Activated effector memory CD4-positive, alpha-beta T cell treated with anti-CD3 and anti-CD28 coated beads, Interleukin-2, amount 50 U/mL, for 16 hours (primary cell): Measurements from ENCODE around the gene BBS9.
"Not testable (repeated sequence)": the region's sequence is repeated elsewhere in the genome, so short reads cannot be mapped to it uniquely, and the experiment has no call there.

Experiments
- DNase-seq: peaks from one replicate; pipeline ENCODE4 v3.0.0-alpha.2; 2020

BBS9 gene

GRCh38 chr7:33503736-33504135, 374.4 kb downstream of the BBS9 start:
- no peak for DNase-seq

GRCh38 chr7:33504266-33504665, 374.9 kb downstream of the BBS9 start:
- no peak for DNase-seq

DNA sequence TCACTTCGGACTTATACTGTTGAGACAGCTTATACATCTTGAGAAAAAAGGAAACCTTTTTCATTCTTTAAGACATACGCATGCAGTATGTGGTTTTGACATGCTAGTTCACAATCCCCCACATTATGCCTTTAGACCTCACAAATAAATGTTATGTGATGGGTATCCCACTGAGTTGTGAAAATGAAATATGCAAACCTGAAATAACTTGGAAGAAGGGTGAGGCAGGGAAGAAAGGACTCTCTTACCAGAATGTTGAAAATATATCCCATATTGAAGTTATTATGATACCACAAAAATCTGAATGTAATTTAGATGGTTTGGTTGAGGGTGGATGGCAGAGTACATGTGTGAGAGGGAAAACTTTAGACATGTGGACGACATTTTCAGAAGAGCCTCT, 379.8 kb downstream of the BBS9 start:
- no peak for DNase-seq

DNA sequence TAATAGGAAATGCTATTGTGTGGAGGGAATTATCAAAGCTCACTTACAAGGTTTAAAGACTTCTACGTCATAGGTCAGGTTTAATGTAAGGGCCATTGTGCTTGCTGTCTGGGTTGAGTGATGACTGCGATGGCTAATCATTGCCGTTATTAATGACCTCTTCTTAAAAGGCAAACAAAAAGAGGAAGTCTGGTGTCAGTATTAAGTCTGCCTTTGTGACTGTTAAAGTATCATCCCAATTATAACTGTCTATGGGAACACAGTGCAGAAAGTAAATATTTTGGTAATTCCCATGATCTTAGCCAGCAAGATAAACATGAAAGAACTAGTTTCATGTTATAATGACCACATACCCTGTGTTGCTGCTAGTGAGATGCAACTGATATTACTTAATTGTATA, 382.4 kb downstream of the BBS9 start:
- no peak for DNase-seq

- no peak for DNase-seq
Observed at GRCh38 chr7:33516568-33516967, 387.2 kb downstream of the BBS9 start.

GRCh38 chr7:33517191-33517590, 387.8 kb downstream of the BBS9 start:
- DNase-seq = no peak

DNA sequence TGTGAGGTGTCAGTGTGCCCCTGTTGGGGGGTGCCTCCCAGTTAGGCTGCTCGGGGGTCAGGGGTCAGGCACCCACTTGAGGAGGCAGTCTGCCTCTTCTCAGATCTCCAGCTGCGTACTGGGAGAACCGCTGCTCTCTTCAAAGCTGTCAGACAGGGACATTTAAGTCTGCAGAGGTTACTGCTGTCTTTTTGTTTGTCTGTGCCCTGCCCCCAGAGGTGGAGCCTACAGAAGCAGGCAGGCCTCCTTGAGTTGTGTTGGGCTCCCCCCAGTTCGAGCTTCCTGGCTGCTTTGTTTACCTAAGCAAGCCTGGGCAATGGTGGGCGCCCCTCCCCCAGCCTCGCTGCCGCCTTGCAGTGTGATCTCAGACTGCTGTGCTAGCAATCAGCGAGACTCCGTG, 397.6 kb downstream of the BBS9 start:
- DNase-seq = not testable (repeated sequence)

GRCh38 chr7:33527613-33528012, 398.2 kb downstream of the BBS9 start:
- DNase-seq = not testable (repeated sequence)

DNA sequence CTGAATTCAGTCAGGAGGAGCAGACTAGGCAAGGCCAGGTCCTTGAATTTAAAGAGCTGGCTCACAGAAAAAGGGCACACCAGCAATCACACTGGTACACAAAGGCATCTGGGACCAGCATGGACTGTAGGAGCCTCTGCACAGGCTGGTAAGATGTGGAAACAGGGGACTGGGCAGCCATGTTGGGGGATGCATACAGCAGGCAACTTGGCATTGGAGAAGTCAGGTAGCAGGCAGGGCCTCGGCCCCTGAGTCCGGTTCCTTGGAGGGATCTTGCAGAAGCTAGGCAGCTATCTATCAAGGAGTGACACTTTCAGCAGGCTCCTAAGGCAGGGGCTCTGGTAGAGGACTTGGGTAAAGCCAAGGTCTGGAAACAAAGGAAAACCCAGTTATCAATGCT, 399.7 kb downstream of the BBS9 start:
- DNase-seq = no peak

GRCh38 chr7:33530664-33531063, 401.3 kb downstream of the BBS9 start:
- no peak for DNase-seq

DNA sequence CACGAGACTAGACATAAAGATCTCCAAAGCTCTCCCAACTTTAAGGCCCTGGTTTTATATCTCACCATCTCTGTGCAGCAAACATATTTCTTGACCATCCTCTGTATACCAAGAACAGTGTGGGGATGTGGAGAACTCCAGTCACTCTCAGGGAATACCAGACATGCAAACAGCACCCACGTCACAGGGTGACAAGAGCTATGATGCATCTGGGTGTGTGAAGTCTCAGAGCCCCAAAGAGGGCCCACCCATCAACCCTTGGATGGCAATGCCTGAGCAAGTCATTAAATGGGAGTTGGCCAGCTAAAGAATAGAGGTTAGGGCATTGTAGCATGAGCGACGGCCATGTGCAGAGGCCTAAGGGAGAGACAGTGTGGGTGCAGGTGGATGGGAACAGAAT, 402.5 kb downstream of the BBS9 start:
- no peak for DNase-seq

- DNase-seq = no peak
Observed at GRCh38 chr7:33534833-33535232, 405.5 kb downstream of the BBS9 start.

DNA sequence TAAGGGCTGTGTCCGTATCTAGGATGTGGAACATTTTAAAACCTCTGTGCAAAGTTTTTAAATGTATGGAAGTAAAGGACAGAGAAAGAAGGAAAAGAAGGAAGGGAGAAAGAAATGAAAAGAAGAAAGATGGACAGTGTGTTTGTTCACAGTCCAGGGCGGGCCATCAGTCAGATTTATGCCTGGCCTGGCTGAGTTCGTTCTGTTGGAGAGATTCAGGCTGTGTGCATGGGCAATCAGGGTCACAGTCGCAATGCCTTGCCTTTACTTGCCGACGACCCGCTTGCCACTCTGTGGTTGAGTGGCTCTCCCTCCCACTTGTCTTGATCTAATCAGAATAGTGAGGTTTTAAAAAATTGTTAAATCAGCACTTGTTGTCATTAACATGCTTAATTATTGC, 406.6 kb downstream of the BBS9 start:
- no peak for DNase-seq

DNA sequence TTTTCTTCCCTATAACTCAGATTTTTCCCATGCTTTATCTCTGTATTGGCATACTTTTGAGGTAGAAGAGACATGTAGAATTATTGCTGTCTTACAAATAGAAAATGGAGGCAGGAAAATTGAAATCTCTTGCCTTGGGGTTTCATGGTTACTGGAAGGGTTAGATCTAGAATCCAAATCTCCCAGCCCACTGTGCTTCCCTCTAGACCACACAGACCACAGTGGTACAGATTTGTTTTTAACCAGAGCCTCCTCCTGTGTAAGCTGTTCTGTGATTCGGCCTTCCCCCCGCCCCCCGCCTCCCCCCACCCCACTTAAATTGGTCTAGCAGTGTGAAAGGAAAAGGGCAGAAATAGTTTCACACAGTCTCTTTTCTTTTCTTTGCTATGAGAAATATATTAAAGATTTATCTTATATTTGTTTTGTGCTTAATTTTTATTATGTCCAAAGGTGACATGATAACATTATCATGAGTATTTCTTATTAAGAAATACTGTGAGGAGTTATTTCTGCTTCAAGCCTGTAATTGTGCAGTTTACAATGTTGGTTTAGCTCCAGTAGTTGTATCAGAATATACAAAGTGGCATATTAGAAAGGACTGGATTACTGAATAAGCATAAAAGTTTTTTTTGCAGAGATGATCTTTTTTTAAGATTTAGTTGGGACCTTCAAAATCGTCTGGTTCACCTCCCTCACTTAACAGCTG, 407.2 kb downstream of the BBS9 start:
- DNase-seq = no peak

GRCh38 chr7:33537104-33537477, 407.7 kb downstream of the BBS9 start:
- DNase-seq = no peak

- DNase-seq = no peak
Observed at GRCh38 chr7:33539198-33539597, 409.8 kb downstream of the BBS9 start.

DNA sequence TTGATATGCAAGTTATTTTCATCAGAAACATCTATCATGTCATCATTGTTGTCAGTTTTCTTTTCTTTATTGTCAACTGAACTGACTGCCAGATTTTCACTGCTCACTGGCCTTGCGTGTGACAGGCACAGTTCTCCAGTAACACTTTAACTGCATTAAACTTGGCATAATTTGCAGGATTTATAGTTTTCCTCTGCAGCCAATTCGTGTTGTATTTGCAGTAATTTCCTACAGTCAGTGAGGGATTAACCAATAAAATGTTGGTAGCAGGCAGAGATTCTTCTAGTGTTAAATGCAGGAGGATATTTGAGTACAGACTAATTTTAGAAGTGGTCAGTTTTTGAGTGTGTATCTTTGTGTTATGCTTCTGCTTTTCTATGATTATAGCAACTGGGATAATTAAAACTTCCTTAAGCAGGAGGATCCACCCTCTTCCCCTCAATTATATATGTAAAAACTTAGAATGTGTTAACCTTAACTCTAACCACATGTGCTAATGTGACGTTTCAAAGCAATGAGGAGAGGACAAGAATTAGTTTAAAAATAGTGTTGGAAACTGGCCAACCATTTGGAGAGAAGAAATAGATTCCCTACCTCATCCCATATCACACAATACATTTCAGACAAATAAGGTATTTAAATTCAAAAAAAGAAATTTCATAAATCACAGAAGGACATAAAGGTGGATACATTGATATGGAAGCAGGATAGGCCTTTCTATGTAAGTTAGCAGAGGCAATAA, 410.5 kb downstream of the BBS9 start:
- no peak for DNase-seq

- DNase-seq = no peak
Observed at GRCh38 chr7:33547880-33548279, 418.5 kb downstream of the BBS9 start.

DNA sequence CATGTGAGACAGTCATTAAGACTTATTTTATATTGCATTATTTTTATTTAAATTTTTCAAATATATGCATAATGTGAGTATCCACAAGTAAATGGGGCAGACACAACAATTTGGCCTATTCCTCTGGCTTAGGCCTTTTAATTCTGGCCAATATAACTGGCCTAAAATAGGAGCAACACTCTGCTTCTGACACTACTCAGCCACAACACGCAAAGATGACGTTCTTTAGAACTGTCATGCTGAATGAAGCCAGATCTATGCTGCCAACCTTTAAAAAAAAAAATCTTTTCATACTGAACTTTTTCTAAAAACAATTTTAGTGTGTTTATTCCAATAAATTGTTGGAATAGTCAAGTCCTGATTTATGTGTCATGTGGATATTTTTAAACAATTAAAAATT, 421.0 kb downstream of the BBS9 start:
- no peak for DNase-seq

DNA sequence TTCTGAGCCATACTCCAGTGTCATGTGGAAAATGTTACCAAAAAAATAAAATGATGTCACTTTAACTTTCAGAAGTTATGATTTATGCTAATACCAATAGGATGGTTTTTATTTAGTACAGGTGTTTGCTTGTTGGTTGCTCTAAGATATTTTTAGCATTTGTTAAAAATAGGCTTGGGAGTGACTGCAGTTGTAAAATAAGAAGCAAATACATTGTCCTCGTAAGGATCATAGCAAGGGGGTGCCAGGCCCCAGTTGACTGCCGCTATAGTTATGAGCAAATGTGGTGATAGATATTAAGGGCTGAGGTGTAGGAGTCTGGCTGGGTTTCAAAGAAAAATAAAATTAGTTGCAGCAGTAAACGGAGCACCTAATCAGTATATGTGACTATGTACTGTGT, 421.6 kb downstream of the BBS9 start:
- DNase-seq = no peak

GRCh38 chr7:33554046-33554445, 424.7 kb downstream of the BBS9 start:
- no peak for DNase-seq

GRCh38 chr7:33554576-33554975, 425.2 kb downstream of the BBS9 start:
- no peak for DNase-seq

GRCh38 chr7:33556472-33556871, 427.1 kb downstream of the BBS9 start:
- DNase-seq = no peak

DNA sequence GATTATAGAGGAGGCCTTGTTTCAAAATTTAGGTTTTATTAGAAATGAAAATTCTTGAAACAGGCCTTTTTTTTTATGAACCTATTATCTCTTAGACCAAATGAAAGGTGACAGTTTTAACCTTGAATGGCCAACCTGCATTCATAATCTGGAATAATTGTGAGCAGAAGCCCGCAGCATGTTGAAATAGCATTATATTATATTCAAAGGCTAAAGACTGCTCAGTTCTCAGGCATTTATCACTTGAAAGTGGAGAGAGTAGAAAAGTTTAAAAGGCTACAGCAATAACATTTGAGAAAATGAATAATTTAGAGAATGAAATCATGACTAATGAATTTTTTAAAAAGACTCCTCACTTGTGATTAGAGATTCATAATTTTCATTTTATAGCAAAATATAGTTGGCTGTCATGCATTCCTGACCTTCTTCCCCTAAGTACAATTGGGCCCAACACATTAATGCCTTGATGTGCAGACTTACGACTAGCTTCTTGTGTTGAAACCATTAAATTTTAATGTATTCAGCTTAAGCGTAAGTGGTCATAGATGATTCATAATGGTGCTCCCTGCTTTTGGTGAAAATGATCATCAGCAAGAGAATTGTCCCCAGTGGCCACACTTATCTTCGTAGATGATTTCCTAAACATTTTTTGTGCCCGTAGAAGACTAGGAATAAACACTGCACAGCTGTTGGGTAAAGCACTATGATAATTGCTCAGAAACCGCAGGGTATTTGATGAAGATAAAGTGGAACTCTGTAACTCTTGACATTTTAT, 429.4 kb downstream of the BBS9 start:
- no peak for DNase-seq
